GM12878 (cell line): Measurements from ENCODE around the gene OR2T33. TPM values are rescaled to one million over a fixed set of nuclear protein-coding genes. Genes with fewer than 3 reads are reported as not detected.

ENCODE experiments used
- ATAC-seq: fragments of 200-7000 bp; cut with Tn5 transposase; 3 replicates; pipeline ENCODE4 v1.9.1; 2020; ENCODE audit warnings: mild to moderate bottlenecking, moderate library complexity
- BruUV-seq: library from RNA; stranded (reverse); fragments of 400-500 nt; replicated peaks from 2 replicates; lab custom pipeline; 2021; lab: Mats Ljungman, UMichigan
- CTCF ChIA-PET: fragments of 300-600 bp; sonication (Branson Sonifier 250); formaldehyde crosslinking; extraction: SDS; loops from one replicate; lab custom pipeline; 2021; ENCODE audit warnings: inconsistent platforms; lab: Yijun Ruan, JAX
- POLR2A ChIA-PET: fragments of 350-600 bp; formaldehyde crosslinking; extraction: SDS; loops from one replicate; lab custom pipeline; 2021; ENCODE audit warnings: inconsistent platforms; lab: Charles Lee
- RAD21 ChIA-PET: fragments of 300-600 bp; sonication (Branson Sonifier 250); formaldehyde crosslinking; loops from one replicate; lab custom pipeline; 2023; ENCODE audit warnings: antibody characterized with exemption; ENCODE audit not compliant: unreplicated experiment; lab: Charles Lee
- SMC1A ChIA-PET: fragments of 300-600 bp; sonication (Branson Sonifier 250); formaldehyde crosslinking; loops from one replicate; lab custom pipeline; 2023; ENCODE audit not compliant: unreplicated experiment, uncharacterized antibody; lab: Charles Lee
- DNase-seq: peaks from one replicate; pipeline ENCODE4 v3.0.0-alpha.2; 2011; ENCODE audit warnings: low read depth, low spot score
- FAIRE-seq: peaks from 3 replicates; lab custom pipeline; 2011; peaks lifted over from hg19 to GRCh38; lab: Jason Lieb, UNC
- H2AFZ ChIP-seq: 2 replicates; pipeline ENCODE4 v1.6.0; 2011; ENCODE audit warnings: low read depth, low read length, control low read depth; ENCODE audit not compliant: control insufficient read depth
- H3K27ac ChIP-seq: 2 replicates; pipeline ENCODE4 v1.5.1; 2011; ENCODE audit warnings: control low read depth; ENCODE audit not compliant: control insufficient read depth, insufficient read depth
- H3K27me3 ChIP-seq, 2 experiments: replicated peaks in 1 of 2; 2 replicates each; pipeline versions ENCODE4 v1.6.0 to v1.6.1; 2011; ENCODE audit warnings: low read length in 1 of 2; ENCODE audit not compliant: control insufficient read depth in 2 of 2, insufficient read depth in 2 of 2
- H3K36me3 ChIP-seq, 2 experiments: 2 replicates each; pipeline ENCODE4 v1.5.1; 2011; ENCODE audit warnings: low read length in 1 of 2; ENCODE audit not compliant: control insufficient read depth in 2 of 2, insufficient read depth in 2 of 2
- H3K4me1 ChIP-seq: 2 replicates; pipeline ENCODE4 v1.6.1; 2011; ENCODE audit warnings: mild to moderate bottlenecking, low read length, moderate library complexity, mixed read lengths; ENCODE audit not compliant: control insufficient read depth, insufficient read depth
- H3K4me2 ChIP-seq: 2 replicates; pipeline ENCODE4 v1.6.0; 2011; ENCODE audit warnings: control low read depth; ENCODE audit not compliant: control insufficient read depth, insufficient read depth
- H3K4me3 ChIP-seq: fragments of 200-600 bp; sonication (generic); 2 replicates; pipeline ENCODE4 v1.5.1; 2016
- H3K79me2 ChIP-seq: 2 replicates; pipeline ENCODE4 v1.6.0; 2011; ENCODE audit warnings: low read length; ENCODE audit not compliant: control insufficient read depth, insufficient read depth
- H3K9ac ChIP-seq: 2 replicates; pipeline ENCODE4 v1.8.0; 2011; ENCODE audit warnings: low read length, control low read depth, mixed read lengths; ENCODE audit not compliant: control insufficient read depth, insufficient read depth
- H3K9me3 ChIP-seq: replicated peaks from 3 replicates; pipeline ENCODE4 v1.5.1; 2011; ENCODE audit warnings: mild to moderate bottlenecking, low read length; ENCODE audit not compliant: control insufficient read depth, insufficient read depth
- H4K20me1 ChIP-seq: 2 replicates; pipeline ENCODE4 v1.6.0; 2011; ENCODE audit not compliant: control insufficient read depth, insufficient read depth
- BACH1 ChIP-seq: fragments of 450-650 bp; IDR thresholded peaks from 2 replicates; pipeline ENCODE4 v1.6.1; 2017; ENCODE audit warnings: mild to moderate bottlenecking, borderline replicate concordance
- BHLHE40 ChIP-seq, 2 experiments: fragments of 450-650 bp in 1 of 2; IDR thresholded peaks; 2 replicates each; pipeline ENCODE4 v1.6.1; 2011 to 2017; ENCODE audit warnings: low read depth in 2 of 2, borderline replicate concordance in 1 of 2, improper control_type of control experiment in 1 of 2, low read length in 1 of 2, mild to moderate bottlenecking in 1 of 2
- CTCF ChIP-seq, 3 experiments: IDR thresholded peaks in 2 of 3; conservative IDR thresholded peaks in 1 of 3; 2 replicates each; pipeline ENCODE4 v1.5.1; 2011; ENCODE audit warnings: low read depth in 3 of 3, low read length in 3 of 3, mild to moderate bottlenecking in 3 of 3, control low read depth in 2 of 3, moderate library complexity in 2 of 3, inconsistent platforms in 1 of 3, mixed read lengths in 1 of 3; ENCODE audit not compliant: control insufficient read depth in 2 of 3, insufficient read depth in 1 of 3; ENCODE audit errors: extremely low read depth in 1 of 3
- ELK1 ChIP-seq: IDR thresholded peaks from 2 replicates; pipeline ENCODE4 v1.6.1; 2012; ENCODE audit warnings: low read depth, low read length, improper control_type of control experiment
- FOS ChIP-seq: IDR thresholded peaks from 3 replicates; pipeline ENCODE4 v1.6.1; 2011; ENCODE audit warnings: borderline replicate concordance; ENCODE audit not compliant: insufficient read length; ENCODE audit errors: extremely low read depth
- HSF1 ChIP-seq: fragments of 150-350 bp; IDR thresholded peaks from 2 replicates; pipeline ENCODE4 v1.6.1; 2014; ENCODE audit warnings: mild to moderate bottlenecking, low read depth, low read length
- IRF3 ChIP-seq: fragments of 450-650 bp; IDR thresholded peaks from 2 replicates; pipeline ENCODE4 v1.6.1; 2014; ENCODE audit warnings: mild to moderate bottlenecking
- MYC ChIP-seq: IDR thresholded peaks from 2 replicates; pipeline ENCODE4 v1.6.1; 2011; ENCODE audit warnings: mild to moderate bottlenecking, low read length, moderate library complexity, inconsistent platforms; ENCODE audit not compliant: insufficient read depth, insufficient replicate concordance, insufficient read length, severe bottlenecking
- RAD51 ChIP-seq: fragments of 450-650 bp; IDR thresholded peaks from 2 replicates; pipeline ENCODE4 v1.6.1; 2016; ENCODE audit warnings: moderate library complexity, mild to moderate bottlenecking, inconsistent platforms
- STAT3 ChIP-seq: IDR thresholded peaks from 2 replicates; pipeline ENCODE4 v1.6.1; 2011; ENCODE audit warnings: low read depth, low read length, improper control_type of control experiment
- TCF12 ChIP-seq: IDR thresholded peaks from 2 replicates; pipeline ENCODE4 v1.6.1; 2011; ENCODE audit warnings: low read depth, mild to moderate bottlenecking, low read length
- USF1 ChIP-seq: IDR thresholded peaks from 2 replicates; pipeline ENCODE4 v1.6.1; 2011; ENCODE audit warnings: borderline replicate concordance, low read depth, mild to moderate bottlenecking, moderate library complexity, mixed read lengths, low read length; ENCODE audit not compliant: insufficient read depth; ENCODE audit errors: extremely low read length
- ZBED1 ChIP-seq: IDR thresholded peaks from 2 replicates; pipeline ENCODE4 v1.6.1; 2016; ENCODE audit warnings: borderline replicate concordance
- WGBS: methylation state at CpG from one replicate; pipeline ENCODE4 v1.1.6; 2016; ENCODE audit warnings: low lambda C conversion rate; ENCODE audit not compliant: insufficient replicate concordance, insufficient coverage; ENCODE audit errors: missing lambda C conversion rate; 5-methylcytosine and 5-hydroxymethylcytosine counted together
- in situ Hi-C: fragments of 300-500 bp; cut with MboI; formaldehyde crosslinking; loops from 9 replicates; pipeline ENCODE4 v1.14.3; 2018; ENCODE audit warnings: mixed read lengths
- intact Hi-C: fragments of 100-400 bp; cut with micrococcal nuclease; formaldehyde crosslinking; loops from one replicate; pipeline ENCODE4 v1.14.2; 2022; ENCODE audit not compliant: unreplicated experiment
- polyA plus RNA-seq, 11 experiments: library from polyadenylated mRNA; depleted of rRNA in 4 of 11; unstranded in 6 of 11; stranded (reverse) in 5 of 11; fragments of >200 nt; fragmentation: Nextera tagmentation in 4 of 11; fragmentation: Illumina TruSeq in 1 of 11; extraction: Ambion mirVana in 4 of 11; extraction: Trizol in 1 of 11; gene quantifications; 1 replicate in 1 of 11; 2 replicates in 10 of 11; pipeline versions ENCODE4 v1.2.1 to v1.2.3, GENCODE V29; 2011 to 2016; ENCODE audit warnings: inconsistent platforms in 2 of 11, missing spikeins in 2 of 11, low read depth in 1 of 11
- total RNA-seq, 4 experiments: library from RNA; depleted of rRNA in 3 of 4; stranded (reverse); fragments of >200 nt in 3 of 4; fragmentation: Illumina TruSeq in 1 of 4; extraction: Trizol in 1 of 4; gene quantifications; 2 replicates each; pipeline versions ENCODE4 v1.2.1 to v1.2.3, GENCODE V29; 2013 to 2021
- TF ChIP-seq, protein P1 (sequence below): fragments of 450-650 bp; formaldehyde crosslinking; IDR thresholded peaks from 2 replicates; pipeline ENCODE4 v1.4.0; 2022; ENCODE audit warnings: mild to moderate bottlenecking, moderate library complexity

OR2T33 gene
- total and polyA plus RNA-seq, 10 of the 15 experiments (the other 5 are each of a cell fraction or from before 2014, with no cell fraction given): not detected

- intact Hi-C loops: no loop called here
- WGBS: 64% methylated on average over 18 of the region's 19 CpGs
Measured at GRCh38 chr1:248306103-248306502, 28.3 kb upstream of the OR2T33 start.

More at GRCh38 chr1:248306103-248306502, 28.3 kb upstream of the OR2T33 start:
- Histone ChIP-seq H3K4me3 (no peak overlapping the region), H3K79me2 (no peaks in the 10 kb centered on the region), H3K9ac (no peak overlapping the region), H3K4me1 (no peaks in the 10 kb centered on the region), H3K4me2 (no peak overlapping the region), H2AFZ (no peak overlapping the region), H4K20me1 (no peaks in the 10 kb centered on the region), H3K9me3 (no peaks in the 10 kb centered on the region), H3K36me3 (no peaks in the 10 kb centered on the region), H3K27ac (no peak overlapping the region), H3K27me3 (no peaks in the 10 kb centered on the region)
- FAIRE-seq: no peak
- no peak for ATAC-seq
- ChIA-PET CTCF (no interaction called here), POLR2A (no interaction called here), RAD21 (no interaction called here), SMC1A (no interaction called here)
- BruUV-seq: no TSS peak
- in situ Hi-C loops: no loop called here
- TF ChIP-seq MYC: no peak
- no peak for TF ChIP-seq ELK1
- TF ChIP-seq ZBED1: no peak
- TF ChIP-seq IRF3: no peak
- TF ChIP-seq CTCF (IDR thresholded peaks at IDR 0.05 in 2 of 3, conservative IDR thresholded peaks at IDR 0.05 in 1 of 3; ENCODE audit: control insufficient read depth in 2 of 3, extremely low read depth in 1 of 3, insufficient read depth in 1 of 3, low read depth in 3 of 3, low read length in 3 of 3): no peak
- no peak for TF ChIP-seq TCF12
- no peak for TF ChIP-seq FOS
- TF ChIP-seq, protein P1, sequence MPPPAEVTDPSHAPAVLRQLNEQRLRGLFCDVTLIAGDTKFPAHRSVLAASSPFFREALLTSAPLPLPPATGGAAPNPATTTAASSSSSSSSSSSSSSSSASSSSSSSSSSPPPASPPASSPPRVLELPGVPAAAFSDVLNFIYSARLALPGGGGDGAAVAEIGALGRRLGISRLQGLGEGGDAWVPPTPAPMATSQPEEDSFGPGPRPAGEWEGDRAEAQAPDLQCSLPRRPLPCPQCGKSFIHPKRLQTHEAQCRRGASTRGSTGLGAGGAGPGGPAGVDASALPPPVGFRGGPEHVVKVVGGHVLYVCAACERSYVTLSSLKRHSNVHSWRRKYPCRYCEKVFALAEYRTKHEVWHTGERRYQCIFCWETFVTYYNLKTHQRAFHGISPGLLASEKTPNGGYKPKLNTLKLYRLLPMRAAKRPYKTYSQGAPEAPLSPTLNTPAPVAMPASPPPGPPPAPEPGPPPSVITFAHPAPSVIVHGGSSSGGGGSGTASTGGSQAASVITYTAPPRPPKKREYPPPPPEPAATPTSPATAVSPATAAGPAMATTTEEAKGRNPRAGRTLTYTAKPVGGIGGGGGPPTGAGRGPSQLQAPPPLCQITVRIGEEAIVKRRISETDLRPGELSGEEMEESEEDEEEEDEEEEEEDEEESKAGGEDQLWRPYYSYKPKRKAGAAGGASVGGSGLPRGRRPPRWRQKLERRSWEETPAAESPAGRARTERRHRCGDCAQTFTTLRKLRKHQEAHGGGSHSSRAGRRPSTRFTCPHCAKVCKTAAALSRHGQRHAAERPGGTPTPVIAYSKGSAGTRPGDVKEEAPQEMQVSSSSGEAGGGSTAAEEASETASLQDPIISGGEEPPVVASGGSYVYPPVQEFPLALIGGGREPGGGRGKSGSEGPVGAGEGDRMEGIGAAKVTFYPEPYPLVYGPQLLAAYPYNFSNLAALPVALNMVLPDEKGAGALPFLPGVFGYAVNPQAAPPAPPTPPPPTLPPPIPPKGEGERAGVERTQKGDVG: no peak
- TF ChIP-seq RAD51: no peak
- TF ChIP-seq BHLHE40 (IDR thresholded peaks at IDR 0.05; ENCODE audit: borderline replicate concordance in 1 of 2, low read depth in 2 of 2, low read length in 1 of 2): no peak
- TF ChIP-seq BACH1: no peak
- no peak for TF ChIP-seq USF1
- TF ChIP-seq STAT3: no peak
- TF ChIP-seq HSF1: no peak
- no peak for DNase-seq
